Fibroblast of mammary gland (primary cell): Measurements from ENCODE around the gene PRELID1.
A peak's percentile ranks its signal among the peaks of the same experiment; 100 is the strongest.
"Not testable (repeated sequence)": the region's sequence is repeated elsewhere in the genome, so short reads cannot be mapped to it uniquely, and the experiment has no call there.

ENCODE experiments used
- DNase-seq: peaks from one replicate; pipeline ENCODE4 v3.0.0-alpha.2; 2010; ENCODE audit warnings: low read depth
- H3K4me3 ChIP-seq: 2 replicates; pipeline ENCODE4 v1.5.1; 2011; ENCODE audit warnings: low read depth, mild to moderate bottlenecking, low read length, moderate library complexity; ENCODE audit not compliant: control insufficient read depth
- TF ChIP-seq, protein P1 (sequence below): conservative IDR thresholded peaks from 2 replicates; pipeline ENCODE4 v1.5.1; 2011; ENCODE audit warnings: low read depth, low read length, inconsistent platforms; ENCODE audit not compliant: control insufficient read depth, insufficient read depth

PRELID1 gene

GRCh38 chr5:177303925-177304391, 359 bp downstream of the PRELID1 start:
- H3K4me3 ChIP-seq: peak overlapping the region; percentile 98
- TF ChIP-seq, protein P1, sequence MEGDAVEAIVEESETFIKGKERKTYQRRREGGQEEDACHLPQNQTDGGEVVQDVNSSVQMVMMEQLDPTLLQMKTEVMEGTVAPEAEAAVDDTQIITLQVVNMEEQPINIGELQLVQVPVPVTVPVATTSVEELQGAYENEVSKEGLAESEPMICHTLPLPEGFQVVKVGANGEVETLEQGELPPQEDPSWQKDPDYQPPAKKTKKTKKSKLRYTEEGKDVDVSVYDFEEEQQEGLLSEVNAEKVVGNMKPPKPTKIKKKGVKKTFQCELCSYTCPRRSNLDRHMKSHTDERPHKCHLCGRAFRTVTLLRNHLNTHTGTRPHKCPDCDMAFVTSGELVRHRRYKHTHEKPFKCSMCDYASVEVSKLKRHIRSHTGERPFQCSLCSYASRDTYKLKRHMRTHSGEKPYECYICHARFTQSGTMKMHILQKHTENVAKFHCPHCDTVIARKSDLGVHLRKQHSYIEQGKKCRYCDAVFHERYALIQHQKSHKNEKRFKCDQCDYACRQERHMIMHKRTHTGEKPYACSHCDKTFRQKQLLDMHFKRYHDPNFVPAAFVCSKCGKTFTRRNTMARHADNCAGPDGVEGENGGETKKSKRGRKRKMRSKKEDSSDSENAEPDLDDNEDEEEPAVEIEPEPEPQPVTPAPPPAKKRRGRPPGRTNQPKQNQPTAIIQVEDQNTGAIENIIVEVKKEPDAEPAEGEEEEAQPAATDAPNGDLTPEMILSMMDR: no peak
- no peak for DNase-seq

GRCh38 chr5:177304392-177305119, 957 bp downstream of the PRELID1 start:
- H3K4me3 ChIP-seq: peak overlapping the region; percentile 98
- TF ChIP-seq, protein P1: no peak
- peak; percentile 41 for DNase-seq

DNA sequence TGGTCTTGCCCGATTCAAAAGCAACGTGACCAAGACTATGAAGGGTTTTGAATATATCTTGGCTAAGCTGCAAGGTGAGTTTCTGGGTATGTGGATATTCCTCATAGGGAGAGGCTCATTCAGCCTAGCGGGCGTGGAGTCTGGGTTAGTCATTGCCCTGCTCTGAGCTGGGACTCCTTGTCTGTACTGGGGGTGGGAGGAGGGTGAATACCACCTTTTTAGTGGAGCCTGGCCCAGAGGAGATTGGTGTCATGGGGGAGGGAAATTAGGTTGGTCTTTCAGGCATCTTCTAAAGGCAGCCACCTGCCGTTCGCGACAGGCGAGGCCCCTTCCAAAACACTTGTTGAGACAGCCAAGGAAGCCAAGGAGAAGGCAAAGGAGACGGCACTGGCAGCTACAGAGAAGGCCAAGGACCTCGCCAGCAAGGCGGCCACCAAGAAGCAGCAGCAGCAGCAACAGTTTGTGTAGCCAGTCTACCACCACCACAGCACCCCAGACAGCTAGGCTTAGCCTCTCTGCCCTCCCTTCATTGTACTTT, 2.6 kb downstream of the PRELID1 start:
- H3K4me3 ChIP-seq, DNase-seq: not testable (repeated sequence)

GRCh38 chr5:177306674-177307543, 3.3 kb downstream of the PRELID1 start:
- peak; percentile 40 for DNase-seq
- no peak overlapping the region for H3K4me3 ChIP-seq
- TF ChIP-seq, protein P1: no peak

DNA sequence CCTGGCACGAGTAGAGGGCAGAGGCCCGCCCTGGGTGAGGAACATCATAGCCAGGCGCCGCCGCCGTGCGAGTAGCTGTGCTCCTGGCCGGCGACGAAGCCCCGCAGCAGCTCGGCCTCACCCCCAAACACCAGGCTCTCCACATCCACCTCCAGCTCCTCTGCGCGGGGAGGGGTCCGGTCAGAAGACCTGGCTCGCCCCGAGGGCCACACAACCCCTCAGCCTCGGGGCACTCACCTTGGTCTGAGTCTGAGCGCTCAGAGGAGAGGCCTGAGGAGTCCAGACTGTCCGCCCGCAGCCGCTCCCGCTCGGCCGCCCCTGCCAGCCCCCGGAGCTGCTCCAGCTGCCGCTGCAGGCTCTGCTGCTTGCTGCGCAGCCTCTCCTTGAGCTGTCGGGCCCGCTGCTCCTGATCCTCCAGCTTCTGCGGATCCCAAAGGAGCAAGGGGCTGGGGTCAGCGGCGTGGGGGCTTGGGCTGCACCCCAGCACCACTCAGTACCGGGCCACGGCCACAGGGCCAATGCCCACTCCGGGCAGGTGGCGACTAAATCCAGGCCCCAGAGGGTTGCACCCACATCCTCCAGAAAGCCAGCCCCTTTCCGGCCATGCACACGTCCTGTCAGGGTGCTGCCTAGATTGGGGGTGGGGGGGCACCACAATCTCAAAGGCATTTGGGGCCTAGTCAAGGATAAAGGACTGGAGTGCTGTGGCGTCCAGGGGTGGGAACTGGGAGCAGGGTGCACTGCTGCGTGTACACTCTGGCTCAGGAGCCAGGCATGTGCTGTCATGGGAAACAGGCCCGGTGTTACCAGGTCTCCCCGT, 4.2 kb downstream of the PRELID1 start:
- DNase-seq: no peak
- no peak overlapping the region for H3K4me3 ChIP-seq
- TF ChIP-seq, protein P1: no peak

DNA sequence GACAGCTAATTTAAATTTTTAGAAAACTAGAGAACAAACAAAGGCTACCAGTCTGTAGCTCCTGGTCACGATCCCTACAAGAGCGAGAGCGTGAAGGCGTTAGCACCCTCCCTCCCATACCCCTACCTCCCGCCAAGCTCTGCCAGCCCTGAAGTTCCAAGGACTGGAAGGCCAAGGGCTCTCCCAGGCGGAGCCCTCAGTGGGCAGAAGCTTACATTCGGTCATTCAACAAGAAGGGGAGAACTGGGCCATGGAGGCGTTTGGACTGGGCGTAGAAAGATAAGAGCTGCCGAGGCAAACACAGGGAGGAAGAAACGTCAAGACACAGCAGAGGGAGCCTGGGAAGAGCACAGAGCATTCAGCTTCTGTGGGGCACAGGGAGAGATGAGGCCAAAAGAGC, 5.1 kb downstream of the PRELID1 start:
- DNase-seq: no peak
- TF ChIP-seq, protein P1: no peak
- H3K4me3 ChIP-seq: no peak overlapping the region
